Neuronal stem cell (in vitro differentiated cells): ENCODE data around the gene GPR52.

Experiments
- DNase-seq: peaks from one replicate; pipeline ENCODE4 v3.0.0-alpha.2; 2013; ENCODE audit warnings: low spot score
- H2AFZ ChIP-seq: one replicate; pipeline ENCODE4 v1.6.1; 2013; ENCODE audit warnings: mild to moderate bottlenecking, low read length, inconsistent platforms
- H2AK5ac ChIP-seq: 2 replicates; pipeline ENCODE4 v1.6.1; 2013; ENCODE audit warnings: low read depth, mild to moderate bottlenecking, inconsistent platforms, low read length, moderate library complexity, mixed read lengths
- H2BK120ac ChIP-seq: 2 replicates; pipeline ENCODE4 v1.6.1; 2013; ENCODE audit warnings: low read depth, mild to moderate bottlenecking, inconsistent platforms, low read length, moderate library complexity, mixed read lengths
- H2BK12ac ChIP-seq: one replicate; pipeline ENCODE4 v1.6.1; 2013; ENCODE audit warnings: low read length, inconsistent platforms
- H2BK15ac ChIP-seq: 2 replicates; pipeline ENCODE4 v1.6.1; 2013; ENCODE audit warnings: mild to moderate bottlenecking, low read length, inconsistent platforms, mixed read lengths
- H2BK5ac ChIP-seq: one replicate; pipeline ENCODE4 v1.6.1; 2013; ENCODE audit warnings: inconsistent platforms, mild to moderate bottlenecking, low read length, moderate library complexity
- H3K14ac ChIP-seq: one replicate; pipeline ENCODE4 v1.6.1; 2013; ENCODE audit warnings: low read length, inconsistent platforms
- H3K18ac ChIP-seq: 2 replicates; pipeline ENCODE4 v1.6.1; 2013; ENCODE audit warnings: low read length, inconsistent platforms
- H3K23ac ChIP-seq: 2 replicates; pipeline ENCODE4 v1.6.1; 2013; ENCODE audit warnings: low read depth, mild to moderate bottlenecking, mixed read lengths, low read length, inconsistent platforms; ENCODE audit not compliant: poor library complexity
- H3K27ac ChIP-seq: replicated peaks from 3 replicates; pipeline ENCODE4 v1.5.1; 2013; ENCODE audit warnings: low read length, inconsistent platforms
- H3K27me3 ChIP-seq, 3 experiments: 2 replicates each; pipeline ENCODE4 v1.6.1; 2013; ENCODE audit warnings: low read length in 3 of 3, mild to moderate bottlenecking in 2 of 3, inconsistent platforms in 1 of 3, low read depth in 1 of 3, mixed read lengths in 1 of 3, moderate library complexity in 1 of 3; ENCODE audit not compliant: control insufficient read depth in 3 of 3, insufficient read depth in 3 of 3
- H3K36me3 ChIP-seq, 2 donors: replicated peaks in 1 of 2; 2 replicates each; pipeline ENCODE4 v1.6.1; 2013; ENCODE audit warnings: low read length in 2 of 2; ENCODE audit not compliant: control insufficient read depth in 2 of 2, insufficient read depth in 2 of 2
- H3K4ac ChIP-seq: 2 replicates; pipeline ENCODE4 v1.6.1; 2013; ENCODE audit warnings: inconsistent platforms, mild to moderate bottlenecking, low read length, moderate library complexity
- H3K4me1 ChIP-seq, 2 donors: 1 replicate in 1 of 2; 2 replicates in 1 of 2; pipeline ENCODE4 v1.6.1; 2013; ENCODE audit warnings: low read length in 2 of 2, low read depth in 1 of 2; ENCODE audit not compliant: control insufficient read depth in 2 of 2, insufficient read depth in 1 of 2
- H3K4me2 ChIP-seq: one replicate; pipeline ENCODE4 v1.6.1; 2013; ENCODE audit warnings: mild to moderate bottlenecking, low read length, inconsistent platforms; ENCODE audit not compliant: insufficient read depth, poor library complexity, severe bottlenecking
- H3K4me3 ChIP-seq, 2 donors: 2 replicates each; pipeline ENCODE4 v1.5.1; 2013; ENCODE audit warnings: low read length in 2 of 2, mild to moderate bottlenecking in 2 of 2, inconsistent platforms in 1 of 2, moderate library complexity in 1 of 2
- H3K79me1 ChIP-seq: one replicate; pipeline ENCODE4 v1.6.1; 2013; ENCODE audit warnings: low read depth, mild to moderate bottlenecking, inconsistent platforms, low read length, moderate library complexity
- H3K9ac ChIP-seq: one replicate; pipeline ENCODE4 v1.6.1; 2013; ENCODE audit warnings: mild to moderate bottlenecking, low read depth, low read length, inconsistent platforms; ENCODE audit not compliant: poor library complexity
- H3K9me3 ChIP-seq, 2 donors: replicated peaks in 1 of 2; 2 replicates each; pipeline versions ENCODE3 to v1.6.1; 2013; ENCODE audit warnings: low read length in 2 of 2, mild to moderate bottlenecking in 2 of 2, inconsistent platforms in 1 of 2, low read depth in 1 of 2, mixed read lengths in 1 of 2, moderate library complexity in 1 of 2; ENCODE audit not compliant: control insufficient read depth in 2 of 2, insufficient read depth in 1 of 2
- H4K8ac ChIP-seq: one replicate; pipeline ENCODE4 v1.6.1; 2013; ENCODE audit warnings: low read depth, mild to moderate bottlenecking, inconsistent platforms, low read length, moderate library complexity
- H4K91ac ChIP-seq: one replicate; pipeline ENCODE4 v1.6.1; 2013; ENCODE audit warnings: low read length, low read depth, mild to moderate bottlenecking, inconsistent platforms; ENCODE audit not compliant: poor library complexity
- WGBS, 2 donors: extraction: QIAGEN DNeasy Blood & Tissue Kit; methylation state at CpG; one replicate each; pipeline ENCODE4 v1.1.7; 2013; ENCODE audit warnings: missing lambda C conversion rate in 2 of 2, mixed read lengths in 1 of 2; ENCODE audit not compliant: insufficient read length in 2 of 2, insufficient replicate concordance in 1 of 2; ENCODE audit errors: extremely low coverage in 2 of 2; 5-methylcytosine and 5-hydroxymethylcytosine counted together

GPR52 gene

DNA sequence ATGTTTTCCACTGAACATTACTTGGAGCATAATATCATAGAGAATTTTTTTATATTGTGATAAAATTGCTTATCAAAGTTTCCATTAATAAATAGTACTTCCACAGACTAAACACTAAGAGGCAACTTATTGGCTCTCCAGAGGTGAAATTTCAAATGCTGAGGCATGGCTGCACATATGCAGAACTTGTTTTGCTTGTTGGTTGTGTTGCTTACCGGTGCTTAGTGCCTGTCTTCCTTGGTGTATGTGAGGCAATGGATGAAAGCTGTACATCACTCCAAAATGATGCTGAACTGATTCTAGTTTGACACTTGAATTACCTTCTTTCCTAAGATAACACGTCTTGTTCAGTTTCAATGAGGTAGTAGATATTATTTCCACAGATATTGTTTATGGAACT is 29.8 kb upstream of the GPR52 start:
- Histone ChIP-seq H3K79me1 (no peaks in the 10 kb centered on the region), H3K4ac (no peak overlapping the region)
- no CpG with 5 or more reads among the region's 2 CpGs for WGBS, 2 donors

DNA sequence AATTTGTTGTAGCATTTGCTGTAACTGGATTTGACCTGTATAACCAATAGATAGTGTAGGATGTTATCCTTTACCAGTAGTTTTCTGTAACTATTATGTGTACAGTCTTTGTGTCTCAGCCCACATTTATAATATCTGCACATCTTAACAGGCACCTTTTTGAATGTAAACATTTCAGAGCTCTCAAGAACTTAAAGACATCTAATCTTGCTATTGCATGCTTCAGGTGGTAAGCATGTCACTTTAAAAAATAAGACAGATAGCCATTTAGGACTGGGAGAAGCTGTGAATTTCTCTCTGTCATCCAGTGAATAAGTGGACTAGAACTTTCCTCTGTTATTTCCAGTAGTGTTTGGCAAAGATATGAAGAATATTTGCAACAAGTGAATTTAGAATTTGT is 22.6 kb upstream of the GPR52 start:
- Histone ChIP-seq H3K9ac (no peak overlapping the region), H3K23ac (no peak overlapping the region), H3K36me3 (no peaks in the 10 kb centered on the region), H3K4me3 (no peak overlapping the region), H2AFZ (no peak overlapping the region), H2BK5ac (no peak overlapping the region), H3K79me1 (no peaks in the 10 kb centered on the region), H3K9me3 (no peaks in the 10 kb centered on the region), H3K27ac (no peak overlapping the region), H3K18ac (no peak overlapping the region), H2BK15ac (no peak overlapping the region), H3K14ac (no peak overlapping the region), H4K8ac (no peak overlapping the region), H2BK12ac (no peak overlapping the region), H2AK5ac (no peak overlapping the region), H2BK120ac (no peak overlapping the region), H3K4ac (no peak overlapping the region), H3K4me1 (no peaks in the 10 kb centered on the region), H3K27me3 (no peaks in the 10 kb centered on the region), H3K4me2 (no peak overlapping the region), H4K91ac (no peak overlapping the region)
- DNase-seq, result no peak

More for the DNA sequence above, 29.8 kb upstream of the GPR52 start:
- no peak overlapping the region for H2AK5ac ChIP-seq
- no peaks in the 10 kb centered on the region for H3K36me3 ChIP-seq
- no peak overlapping the region for H3K23ac ChIP-seq
- no peak overlapping the region for H3K4me2 ChIP-seq
- H3K18ac ChIP-seq, result no peak overlapping the region
- H3K4me1 ChIP-seq, result no peaks in the 10 kb centered on the region
- no peak overlapping the region for H4K91ac ChIP-seq
- no peak overlapping the region for H2BK15ac ChIP-seq
- H3K9ac ChIP-seq, result no peak overlapping the region
- H2BK120ac ChIP-seq, result no peak overlapping the region
- no peak overlapping the region for H3K14ac ChIP-seq
- no peak overlapping the region for H2AFZ ChIP-seq
- no peak overlapping the region for H3K27ac ChIP-seq
- no peak overlapping the region for H2BK12ac ChIP-seq
- no peak overlapping the region for H3K4me3 ChIP-seq
- no peaks in the 10 kb centered on the region for H3K9me3 ChIP-seq
- no peak for DNase-seq
- H4K8ac ChIP-seq, result no peak overlapping the region
- H2BK5ac ChIP-seq, result no peak overlapping the region
- H3K27me3 ChIP-seq, result no peaks in the 10 kb centered on the region

DNA sequence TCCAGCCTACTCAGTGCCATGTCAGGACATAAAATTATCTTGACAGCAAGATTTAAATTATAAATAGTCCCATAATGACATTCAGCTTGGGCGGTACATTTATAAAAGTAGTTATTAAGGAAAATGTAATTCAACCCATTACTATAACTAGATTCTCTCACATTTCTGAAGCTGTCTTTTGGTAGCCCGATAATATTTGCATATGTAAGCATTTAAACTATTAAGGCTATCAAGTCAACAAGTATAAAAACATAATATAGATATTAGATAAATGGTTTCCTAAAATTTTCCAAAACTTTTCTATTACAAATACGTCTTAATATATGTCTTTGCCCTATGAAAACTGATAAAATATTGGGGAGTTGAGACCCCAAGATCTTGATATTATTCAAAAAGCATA is 21.6 kb upstream of the GPR52 start:
- no peak overlapping the region for H4K91ac ChIP-seq
- WGBS, 2 donors, result no CpG with 5 or more reads among the region's 3 CpGs
- no peak overlapping the region for H2BK15ac ChIP-seq
- no peaks in the 10 kb centered on the region for H3K4me1 ChIP-seq
- H3K36me3 ChIP-seq, result no peaks in the 10 kb centered on the region
- no peaks in the 10 kb centered on the region for H3K27me3 ChIP-seq
- H3K23ac ChIP-seq, result no peak overlapping the region
- no peak overlapping the region for H2AK5ac ChIP-seq
- no peak overlapping the region for H2BK12ac ChIP-seq
- H3K27ac ChIP-seq, result no peak overlapping the region
- H3K18ac ChIP-seq, result no peak overlapping the region
- H2AFZ ChIP-seq, result no peak overlapping the region
- H3K4me3 ChIP-seq, result no peak overlapping the region
- DNase-seq, result no peak
- no peaks in the 10 kb centered on the region for H3K9me3 ChIP-seq
- no peak overlapping the region for H3K4me2 ChIP-seq
- no peak overlapping the region for H4K8ac ChIP-seq
- H3K9ac ChIP-seq, result no peak overlapping the region
- no peak overlapping the region for H2BK120ac ChIP-seq
- H3K4ac ChIP-seq, result no peak overlapping the region
- no peak overlapping the region for H2BK5ac ChIP-seq
- no peaks in the 10 kb centered on the region for H3K79me1 ChIP-seq
- no peak overlapping the region for H3K14ac ChIP-seq

DNA sequence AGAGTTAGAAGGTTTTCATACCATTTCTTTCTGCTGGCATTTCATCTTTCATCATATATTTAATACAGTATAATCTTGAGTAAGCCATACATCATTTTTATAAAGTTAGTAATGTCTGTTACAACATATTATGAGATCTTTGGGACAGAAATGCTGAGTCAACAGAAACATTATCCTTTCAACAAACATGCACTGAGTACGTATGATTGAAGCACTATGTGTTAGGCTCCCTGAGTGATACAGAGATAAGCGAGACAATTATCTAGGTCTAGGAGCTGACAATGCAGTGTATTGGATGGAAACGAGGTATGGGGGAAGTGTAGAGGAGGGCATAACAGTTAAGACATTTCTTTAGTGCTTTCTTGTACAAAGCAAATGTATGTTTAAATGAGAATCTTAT is 19.7 kb upstream of the GPR52 start:
- no peak overlapping the region for H4K8ac ChIP-seq
- H3K9me3 ChIP-seq, result no peaks in the 10 kb centered on the region
- no peak overlapping the region for H2BK15ac ChIP-seq
- H3K4me2 ChIP-seq, result no peak overlapping the region
- no peak overlapping the region for H3K4me3 ChIP-seq
- no peaks in the 10 kb centered on the region for H3K79me1 ChIP-seq
- H3K18ac ChIP-seq, result no peak overlapping the region
- no peak overlapping the region for H2AFZ ChIP-seq
- H3K9ac ChIP-seq, result no peak overlapping the region
- H3K4me1 ChIP-seq, result no peaks in the 10 kb centered on the region
- no peak overlapping the region for H2BK5ac ChIP-seq
- no peak for DNase-seq
- H3K14ac ChIP-seq, result no peak overlapping the region
- H3K27me3 ChIP-seq, result no peaks in the 10 kb centered on the region
- no CpG with 5 or more reads among the region's 3 CpGs for WGBS, 2 donors
- H3K23ac ChIP-seq, result no peak overlapping the region
- no peak overlapping the region for H4K91ac ChIP-seq
- no peaks in the 10 kb centered on the region for H3K36me3 ChIP-seq
- H3K27ac ChIP-seq, result no peak overlapping the region
- H2AK5ac ChIP-seq, result no peak overlapping the region
- no peak overlapping the region for H3K4ac ChIP-seq
- no peak overlapping the region for H2BK120ac ChIP-seq
- no peak overlapping the region for H2BK12ac ChIP-seq
